Mesenteric fat pad (tissue), 1 donor: ENCODE measurements around the gene GUSB. TPM values are rescaled to one million over a fixed set of nuclear protein-coding genes. Genes with fewer than 3 reads are reported as not detected.

Source experiments
- DNase-seq: peaks from one replicate; pipeline ENCODE4 v3.0.0-alpha.2; 2020; ENCODE audit warnings: low spot score
- total RNA-seq: library from RNA; stranded (reverse); fragmentation: NEBNext Ultra II Directional; extraction: Animal tissue kit (Norgen Biotek cat#: 25700); gene quantifications from one replicate; pipeline ENCODE4 v1.2.1, GENCODE V29; 2021
- donor health status: DM: yes; HTN: yes; CAD: no.

GUSB gene
- total RNA-seq, 1 donor from 2014 or later: 35.7 TPM

DNA sequence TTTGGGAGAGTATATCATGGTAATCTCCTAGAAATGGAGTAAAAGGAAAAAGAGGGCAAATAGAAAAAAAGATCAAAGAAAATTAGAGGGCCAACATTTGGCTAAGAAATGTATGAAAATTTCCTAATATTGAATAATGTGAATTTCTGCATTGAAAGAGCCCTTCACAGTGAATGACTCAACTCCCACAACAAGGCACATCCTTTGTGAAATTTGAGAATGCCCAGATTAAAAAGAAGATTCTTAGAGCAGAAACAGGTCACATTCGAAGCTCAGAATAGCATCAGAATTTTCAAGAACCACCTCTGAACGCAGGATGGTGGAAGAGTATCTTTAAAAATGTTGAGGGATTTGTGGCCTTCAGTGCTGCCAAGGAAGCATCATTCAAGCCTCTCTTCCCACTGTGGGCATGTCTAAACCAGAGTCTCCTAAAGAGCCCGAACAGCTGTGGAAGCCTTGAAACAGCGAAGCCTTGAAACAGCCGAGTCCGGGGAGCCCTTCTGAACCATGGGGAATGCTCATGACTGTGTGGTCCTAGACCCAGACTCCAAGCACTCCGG, 43.6 kb downstream of the GUSB start:
- no peak for DNase-seq

DNA sequence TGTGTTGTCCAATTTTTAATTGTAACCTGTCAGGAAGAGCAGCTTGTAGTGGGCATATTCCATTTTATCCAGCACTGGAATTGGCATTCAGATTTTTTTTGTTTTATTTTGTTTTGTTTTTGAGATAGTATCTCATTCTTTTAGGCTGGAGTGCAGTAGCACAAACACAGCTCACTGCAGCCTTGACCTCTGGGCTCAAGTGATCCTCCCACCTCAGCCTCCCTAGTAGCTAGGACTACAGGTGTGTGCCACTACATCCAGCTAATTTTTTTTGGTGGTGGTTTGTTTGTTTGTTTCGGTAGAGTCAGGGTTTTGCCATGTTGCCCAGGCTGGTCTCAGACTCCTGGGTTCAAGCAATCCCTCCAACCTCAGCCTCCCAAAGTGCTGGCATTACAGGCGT, 44.7 kb downstream of the GUSB start:
- no peak for DNase-seq

DNA sequence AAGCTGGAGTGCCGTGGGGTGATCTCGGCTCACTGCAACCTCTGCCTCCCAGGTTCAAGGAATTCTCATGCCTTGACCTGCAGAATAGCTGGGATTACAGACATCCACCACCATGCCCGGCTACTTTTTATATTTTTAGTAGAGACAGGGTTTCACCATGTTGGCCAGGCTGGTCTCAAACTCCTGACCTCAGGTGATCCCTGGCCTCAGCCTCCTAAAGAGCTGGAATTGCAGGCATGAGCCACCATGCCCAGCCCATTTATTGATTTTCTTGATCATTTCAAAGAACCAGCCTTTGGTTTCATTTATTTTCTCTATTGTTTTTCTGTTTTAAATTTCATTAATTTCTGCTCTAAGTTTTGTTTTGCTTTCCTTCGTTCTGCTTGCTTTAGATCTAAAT, 50.3 kb downstream of the GUSB start:
- no peak for DNase-seq

DNA sequence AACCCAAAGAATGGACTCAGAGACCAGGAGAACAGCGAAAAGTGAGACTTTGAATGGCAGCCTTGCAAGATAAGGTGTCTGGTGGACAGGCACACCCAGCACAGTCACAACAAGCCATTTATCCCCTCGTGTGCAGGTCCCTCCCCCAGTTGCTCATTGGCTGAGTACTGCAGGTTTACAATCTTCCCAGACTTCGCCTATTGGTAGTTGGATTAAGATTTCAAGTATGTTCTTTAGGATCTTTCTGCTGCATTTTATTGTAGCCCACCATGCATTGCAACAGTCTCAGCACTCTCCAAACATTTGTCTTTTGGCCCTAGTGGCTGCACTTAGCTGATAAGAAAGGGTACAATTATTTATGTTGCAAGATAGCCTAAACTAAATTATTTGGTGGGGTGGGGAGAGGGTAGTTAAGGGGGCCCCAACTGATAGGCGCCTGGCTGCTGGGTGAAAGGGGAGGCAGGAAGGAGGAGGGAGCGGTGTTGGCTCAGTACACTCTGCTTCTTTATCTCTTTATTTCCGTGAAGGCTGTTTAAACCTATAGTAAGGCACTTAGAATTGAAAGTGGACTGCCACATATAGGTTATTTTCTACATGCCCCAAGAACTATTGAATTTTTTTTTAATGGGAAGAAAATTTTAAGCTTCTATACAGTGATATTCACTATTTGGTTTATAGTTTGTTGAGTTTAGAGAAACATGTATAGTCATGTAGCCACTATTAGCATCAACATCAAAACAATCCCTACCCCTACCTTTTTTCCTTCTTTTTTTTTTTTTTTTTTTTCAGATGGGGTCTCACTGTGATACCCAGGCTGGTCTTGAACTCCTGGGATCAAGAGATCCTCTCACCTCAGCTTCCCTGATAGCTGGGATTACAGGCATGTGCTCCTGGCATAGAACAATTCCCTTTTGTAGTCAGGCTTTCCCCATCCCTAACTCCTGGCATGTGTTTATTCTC, 54.2 kb downstream of the GUSB start:
- no peak for DNase-seq

DNA sequence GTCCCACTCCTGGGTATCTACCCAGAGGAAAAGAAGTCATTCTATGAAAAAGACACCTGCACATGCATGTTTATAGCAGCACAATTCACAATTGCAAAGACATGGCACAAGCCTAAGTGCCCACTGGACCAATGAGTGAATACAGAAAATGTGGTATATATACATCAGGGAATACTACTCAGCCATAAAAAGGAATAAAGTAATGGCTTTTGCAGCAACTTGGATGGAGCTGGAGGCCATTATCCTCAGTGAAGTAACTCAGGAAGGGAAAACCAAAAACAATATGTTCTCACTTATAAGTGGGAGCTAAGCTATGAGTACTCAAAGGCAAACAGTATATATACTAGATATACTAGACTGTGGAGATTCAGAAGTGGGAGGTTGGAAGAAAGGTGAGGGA, 55.4 kb downstream of the GUSB start:
- DNase-seq: no peak

DNA sequence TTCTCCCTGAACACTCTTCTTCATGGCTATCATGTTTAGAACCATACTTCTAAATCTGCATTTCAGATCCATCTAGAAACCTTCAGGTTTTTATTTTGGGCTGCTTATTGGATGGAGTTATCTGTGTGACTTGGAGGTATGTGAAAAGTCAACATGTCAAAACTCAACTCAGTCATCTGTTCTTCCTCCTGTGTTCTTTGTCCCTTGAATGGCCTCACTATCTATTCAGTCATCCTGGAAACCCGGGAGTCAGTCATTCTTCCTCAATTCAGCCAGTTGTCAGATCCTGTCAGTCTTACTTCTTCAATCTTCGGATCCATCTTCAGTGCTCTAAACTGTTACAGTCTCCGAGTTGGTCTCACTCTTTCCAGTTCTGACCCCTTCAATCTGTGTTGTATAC, 57.0 kb downstream of the GUSB start:
- DNase-seq: no peak

DNA sequence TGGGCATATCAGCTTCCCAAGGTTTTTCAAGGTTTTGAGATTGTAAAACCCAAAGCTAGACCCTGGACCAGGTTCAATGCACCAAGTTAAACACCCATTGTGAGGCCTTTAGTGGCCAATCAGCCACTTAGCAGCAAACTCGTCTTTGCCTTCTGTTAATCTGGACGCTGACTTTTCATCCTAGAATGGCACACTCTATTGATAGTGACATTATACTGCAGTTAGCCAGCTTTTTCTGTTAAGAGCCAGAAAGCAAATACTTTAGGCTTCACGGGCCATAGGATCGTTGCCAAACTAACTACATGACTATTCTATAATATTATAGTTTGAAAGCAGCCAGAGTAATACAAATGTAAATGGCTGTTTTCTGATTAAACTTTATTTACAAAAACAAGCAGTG, 57.8 kb downstream of the GUSB start:
- no peak for DNase-seq

DNA sequence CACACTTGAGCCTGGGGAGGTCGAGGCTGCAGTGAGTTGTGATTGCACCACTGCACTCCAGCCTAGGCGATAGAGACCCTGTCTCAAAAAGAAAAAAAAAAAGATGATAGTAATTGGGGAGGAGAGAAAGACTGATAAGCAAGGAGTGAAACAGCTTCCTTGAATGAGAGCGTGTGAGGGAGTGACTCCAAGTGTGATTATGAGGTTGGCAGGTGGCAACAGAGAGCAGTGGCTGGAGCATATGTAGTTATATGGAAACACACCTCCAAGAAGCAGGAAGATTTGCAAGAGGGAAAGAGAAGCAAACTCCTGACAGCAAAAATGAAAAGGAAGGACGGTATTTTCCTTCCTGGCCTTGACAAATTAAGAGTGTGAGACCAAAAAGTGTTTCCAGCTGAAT, 58.7 kb downstream of the GUSB start:
- no peak for DNase-seq

DNA sequence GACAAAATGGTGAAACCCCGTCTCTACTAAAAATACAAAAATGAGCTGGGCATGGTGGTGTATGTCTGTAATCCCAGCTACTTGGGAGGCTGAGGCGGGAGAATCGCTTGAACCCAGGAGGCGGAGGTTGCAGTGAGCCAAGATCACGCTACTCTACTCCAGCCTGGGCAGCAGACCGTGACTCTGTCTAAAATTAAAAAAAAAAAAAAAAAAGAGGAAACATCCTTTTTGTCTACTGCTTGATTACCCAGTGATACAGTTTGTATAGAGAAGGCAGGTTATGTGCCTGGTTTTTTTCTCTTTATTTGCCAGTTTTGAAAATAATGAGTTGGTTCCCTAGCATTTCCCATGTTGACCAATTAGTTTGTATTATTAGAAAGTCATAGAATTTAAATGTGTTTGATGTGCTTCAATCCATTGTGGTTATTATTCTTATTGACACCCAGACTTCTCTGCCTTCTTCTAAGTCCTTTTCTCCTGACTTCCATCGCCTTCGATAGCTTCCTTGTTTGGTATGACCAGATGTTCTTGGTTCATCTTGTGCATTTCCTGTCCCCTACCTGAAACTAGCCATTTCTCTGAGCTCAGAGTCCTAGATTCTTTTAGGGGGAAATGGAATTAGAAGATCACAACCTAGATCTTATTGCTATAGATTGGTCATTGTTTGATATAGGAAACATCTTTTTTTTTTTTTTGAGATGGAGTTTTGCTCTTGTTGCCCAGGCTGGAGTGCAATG, 65.9 kb downstream of the GUSB start:
- no peak for DNase-seq

DNA sequence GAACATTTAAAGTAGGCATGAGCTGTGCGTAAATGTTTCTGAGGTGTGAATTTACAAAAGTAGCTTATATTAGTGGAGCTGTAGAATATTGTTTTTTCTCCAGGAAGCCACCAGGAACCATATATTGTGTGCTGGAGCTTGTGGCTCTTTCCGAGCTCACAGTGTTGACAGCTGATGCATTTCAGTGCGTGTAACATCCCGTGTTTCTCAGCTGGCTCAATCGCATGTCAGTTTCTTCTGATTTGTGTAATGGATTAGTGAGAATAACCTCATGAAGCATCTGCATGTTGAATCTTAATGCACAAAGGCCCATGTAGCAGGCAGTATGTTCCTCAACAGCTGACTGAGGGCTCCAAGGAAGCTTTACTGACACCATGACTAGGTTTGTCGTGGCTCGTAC, 69.8 kb downstream of the GUSB start:
- no peak for DNase-seq

Other genes starting within 250 kb of the GUSB start
- gene VKORC1L1, start 109.1 kb downstream of the GUSB start, total RNA-seq: 147 TPM
- 24.3 TPM for gene ASL, start 93.6 kb upstream of the GUSB start, total RNA-seq
- 29.1 TPM for gene CRCP, start 132.6 kb upstream of the GUSB start, total RNA-seq
- 21.8 TPM for gene TPST1, start 223.1 kb upstream of the GUSB start, total RNA-seq